CD4-positive, alpha-beta T cell (primary cell): Measurements from ENCODE around the gene COL15A1. TPM values are rescaled to one million over a fixed set of nuclear protein-coding genes. Genes with fewer than 3 reads are reported as not detected.

ENCODE experiments used
- ATAC-seq: fragments of 200-7000 bp; cut with Tn5 transposase; one replicate; pipeline ENCODE4 v1.10.0; 2022; ENCODE audit warnings: mild to moderate bottlenecking; ENCODE audit not compliant: poor library complexity
- CTCF ChIA-PET: fragments of 350-600 bp; sonication (Branson Sonifier 250); formaldehyde crosslinking; loops from one replicate; lab custom pipeline; 2021; ENCODE audit warnings: antibody characterized with exemption, inconsistent platforms; lab: Charles Lee
- POLR2A ChIA-PET: fragments of 350-600 bp; sonication (Branson Sonifier 250); formaldehyde crosslinking; loops from one replicate; lab custom pipeline; 2021; ENCODE audit warnings: antibody characterized with exemption, inconsistent platforms; lab: Charles Lee
- DNase-seq, 14 experiments: peaks; one replicate each; pipeline ENCODE4 v3.0.0-alpha.2; 2013 to 2020; ENCODE audit warnings: mixed read lengths in 2 of 14
- H3K27ac ChIP-seq, 2 donors: one replicate each; pipeline versions ENCODE4 v1.5.1 to v1.7.0; 2013; ENCODE audit warnings: low read length in 2 of 2, low read depth in 1 of 2, mild to moderate bottlenecking in 1 of 2
- H3K27me3 ChIP-seq, 2 experiments: 1 replicate in 1 of 2; 2 replicates in 1 of 2; pipeline versions ENCODE4 v1.6.1 to v1.7.0; 2013; ENCODE audit warnings: low read length in 2 of 2, control low read depth in 1 of 2, mild to moderate bottlenecking in 1 of 2, moderate library complexity in 1 of 2; ENCODE audit not compliant: insufficient read depth in 2 of 2, control insufficient read depth in 1 of 2
- H3K36me3 ChIP-seq: one replicate; pipeline ENCODE4 v1.6.1; 2013; ENCODE audit warnings: low read length, control low read depth; ENCODE audit not compliant: insufficient read depth
- H3K4me1 ChIP-seq: one replicate; pipeline ENCODE4 v1.6.1; 2013; ENCODE audit warnings: low read length, control low read depth; ENCODE audit not compliant: insufficient read depth
- H3K4me3 ChIP-seq: one replicate; pipeline ENCODE4 v1.5.1; 2013; ENCODE audit warnings: mild to moderate bottlenecking, low read length, moderate library complexity
- H3K9me3 ChIP-seq, 2 experiments: 1 replicate in 1 of 2; 2 replicates in 1 of 2; pipeline versions ENCODE4 v1.6.1 to v1.7.0; 2013; ENCODE audit warnings: low read length in 2 of 2, mild to moderate bottlenecking in 2 of 2, control low read depth in 1 of 2, moderate library complexity in 1 of 2; ENCODE audit not compliant: control insufficient read depth in 1 of 2, insufficient read depth in 1 of 2
- H3K27ac Mint-ChIP-seq: one replicate; pipeline ENCODE4 v1.8.0; 2020; ENCODE audit warnings: mixed read lengths
- H3K27me3 Mint-ChIP-seq: one replicate; pipeline ENCODE4 v1.8.0; 2021; ENCODE audit warnings: mixed read lengths
- H3K36me3 Mint-ChIP-seq: one replicate; pipeline ENCODE4 v1.8.0; 2021; ENCODE audit warnings: low read depth, mixed read lengths
- H3K4me1 Mint-ChIP-seq: one replicate; pipeline ENCODE4 v1.8.0; 2021; ENCODE audit warnings: low read depth, mixed read lengths
- H3K4me3 Mint-ChIP-seq: one replicate; pipeline ENCODE4 v1.8.0; 2020; ENCODE audit warnings: mild to moderate bottlenecking, mixed read lengths
- H3K9me3 Mint-ChIP-seq: one replicate; pipeline ENCODE4 v1.8.0; 2020; ENCODE audit warnings: mixed read lengths
- CTCF ChIP-seq: fragments of 200-600 bp; IDR thresholded peaks from one replicate; pipeline ENCODE4 v1.8.0; 2022; ENCODE audit warnings: antibody characterized with exemption, mild to moderate bottlenecking
- intact Hi-C, 2 experiments: fragments of 100-400 bp; cut with DNase I in 1 of 2; cut with micrococcal nuclease in 1 of 2; formaldehyde crosslinking; loops; one replicate each; pipeline versions ENCODE4 v1.15.1 to v1.9.0; 2023 to 2025; cut with DNase I, micrococcal nuclease
- total RNA-seq, 174 experiments: library from RNA in 2 of 174; stranded (reverse) in 2 of 174; gene quantifications; one replicate each; pipeline ENCODE4 v1.2.3 and lab custom pipeline; 2021 to 2026

COL15A1 gene
- total RNA-seq, 2 experiments from 2014 or later: not detected

GRCh38 chr9:98906273-98907040, 37.2 kb upstream of the COL15A1 start:
- intact Hi-C loops: no loop called here
- no peaks in the 10 kb centered on the region for H3K9me3 Mint-ChIP-seq
- CTCF ChIA-PET: no interaction called here

GRCh38 chr9:98907055-98907454, 36.7 kb upstream of the COL15A1 start:
- Mint-ChIP-seq H3K4me3 (no peak overlapping the region), H3K27ac (no peak overlapping the region), H3K27me3 (peaks cover 8% of the 10 kb centered on the region), H3K36me3 (no peaks in the 10 kb centered on the region), H3K9me3 (no peaks in the 10 kb centered on the region), H3K4me1 (no peaks in the 10 kb centered on the region)
- no peak for TF ChIP-seq CTCF
- CTCF ChIA-PET: no interaction called here
- H3K27ac ChIP-seq: no peak overlapping the region
- ATAC-seq: no peak
- no peaks in the 10 kb centered on the region for H3K36me3 ChIP-seq
- DNase-seq: no peak
- H3K4me1 ChIP-seq: no peaks in the 10 kb centered on the region
- intact Hi-C loops: no loop called here
- no peaks in the 10 kb centered on the region for H3K9me3 ChIP-seq
- POLR2A ChIA-PET: no interaction called here
- H3K4me3 ChIP-seq: no peak overlapping the region
- H3K27me3 ChIP-seq: peaks cover 3 to 12% of the 10 kb centered on the region in 2 experiments

More at GRCh38 chr9:98906273-98907040, 37.2 kb upstream of the COL15A1 start:
- POLR2A ChIA-PET: no interaction called here
- H3K4me1 Mint-ChIP-seq: no peaks in the 10 kb centered on the region
- Histone ChIP-seq H3K27me3 (peaks cover 3 to 12% of the 10 kb centered on the region in 2 experiments), H3K4me1 (no peaks in the 10 kb centered on the region), H3K27ac (no peak overlapping the region), H3K9me3 (no peaks in the 10 kb centered on the region), H3K36me3 (no peaks in the 10 kb centered on the region), H3K4me3 (no peak overlapping the region)
- no peaks in the 10 kb centered on the region for H3K36me3 Mint-ChIP-seq
- DNase-seq: no peak
- no peak overlapping the region for H3K27ac Mint-ChIP-seq
- H3K27me3 Mint-ChIP-seq: peaks cover 8% of the 10 kb centered on the region
- no peak for ATAC-seq
- no peak overlapping the region for H3K4me3 Mint-ChIP-seq
- TF ChIP-seq CTCF: no peak

- Mint-ChIP-seq H3K36me3 (no peaks in the 10 kb centered on the region), H3K27ac (no peak overlapping the region), H3K27me3 (peaks cover 8% of the 10 kb centered on the region), H3K4me1 (no peaks in the 10 kb centered on the region), H3K9me3 (no peaks in the 10 kb centered on the region), H3K4me3 (no peak overlapping the region)
- CTCF ChIA-PET: no interaction called here
- Histone ChIP-seq H3K27me3 (peaks cover 3 to 8% of the 10 kb centered on the region in 2 experiments), H3K4me3 (no peak overlapping the region), H3K36me3 (no peaks in the 10 kb centered on the region), H3K4me1 (no peaks in the 10 kb centered on the region), H3K9me3 (no peaks in the 10 kb centered on the region), H3K27ac (no peak overlapping the region)
- ATAC-seq (no peak), DNase-seq (no peak)
- no peak for TF ChIP-seq CTCF
- intact Hi-C loops: no loop called here
- POLR2A ChIA-PET: no interaction called here
Observed at GRCh38 chr9:98908897-98909634, 34.6 kb upstream of the COL15A1 start.
